ENCODE results near the gene CDCA7. TPM values are rescaled to one million over a fixed set of nuclear protein-coding genes. Genes with fewer than 3 reads are reported as not detected.
A peak's percentile ranks its signal among the peaks of the same experiment; 100 is the strongest.

The CDCA7 gene
- total RNA-seq, 1 donor from 2014 or later: 3.2 TPM

- no peak overlapping the region for H3K4me3 Mint-ChIP-seq (ENCODE audit: unreplicated experiment)
- no peaks in the 10 kb centered on the region for H3K36me3 Mint-ChIP-seq (ENCODE audit: unreplicated experiment)
- H3K27me3 Mint-ChIP-seq (ENCODE audit: unreplicated experiment): peaks cover 2% of the 10 kb centered on the region
- H3K27ac Mint-ChIP-seq (ENCODE audit: unreplicated experiment): no peak overlapping the region
- peaks cover 5% of the 10 kb centered on the region for H3K9me3 Mint-ChIP-seq (ENCODE audit: unreplicated experiment)
- DNase-seq: no peak
- peaks cover 23% of the 10 kb centered on the region for H3K4me1 Mint-ChIP-seq (ENCODE audit: low read depth, unreplicated experiment)
- no peak for TF ChIP-seq CTCF (IDR thresholded peaks at IDR 0.05; ENCODE audit: partially characterized antibody, unreplicated experiment)
Observed at GRCh38 chr2:173404841-173405750, 50.4 kb downstream of the CDCA7 start.

- no peak for DNase-seq
- Mint-ChIP-seq H3K27ac (ENCODE audit: unreplicated experiment) (no peak overlapping the region), H3K36me3 (ENCODE audit: unreplicated experiment) (no peaks in the 10 kb centered on the region), H3K27me3 (ENCODE audit: unreplicated experiment) (peaks cover 2% of the 10 kb centered on the region), H3K4me3 (ENCODE audit: unreplicated experiment) (no peak overlapping the region), H3K9me3 (ENCODE audit: unreplicated experiment) (peaks cover 5% of the 10 kb centered on the region), H3K4me1 (ENCODE audit: low read depth, unreplicated experiment) (peaks cover 12% of the 10 kb centered on the region)
- TF ChIP-seq CTCF (IDR thresholded peaks at IDR 0.05; ENCODE audit: partially characterized antibody, unreplicated experiment): no peak
Observed at GRCh38 chr2:173407176-173407575, 52.5 kb downstream of the CDCA7 start.

GRCh38 chr2:173407646-173408045, 53.0 kb downstream of the CDCA7 start:
- Mint-ChIP-seq H3K4me1 (ENCODE audit: low read depth, unreplicated experiment) (peaks cover 12% of the 10 kb centered on the region), H3K9me3 (ENCODE audit: unreplicated experiment) (peaks cover 5% of the 10 kb centered on the region), H3K4me3 (ENCODE audit: unreplicated experiment) (no peak overlapping the region), H3K27ac (ENCODE audit: unreplicated experiment) (no peak overlapping the region), H3K36me3 (ENCODE audit: unreplicated experiment) (no peaks in the 10 kb centered on the region), H3K27me3 (ENCODE audit: unreplicated experiment) (peaks cover 2% of the 10 kb centered on the region)
- DNase-seq: no peak
- no peak for TF ChIP-seq CTCF (IDR thresholded peaks at IDR 0.05; ENCODE audit: partially characterized antibody, unreplicated experiment)

- Mint-ChIP-seq H3K4me3 (ENCODE audit: unreplicated experiment) (no peak overlapping the region), H3K27me3 (ENCODE audit: unreplicated experiment) (peaks cover 2% of the 10 kb centered on the region), H3K4me1 (ENCODE audit: low read depth, unreplicated experiment) (peaks cover 25% of the 10 kb centered on the region), H3K36me3 (ENCODE audit: unreplicated experiment) (no peaks in the 10 kb centered on the region), H3K9me3 (ENCODE audit: unreplicated experiment) (peaks cover 3% of the 10 kb centered on the region), H3K27ac (ENCODE audit: unreplicated experiment) (no peak overlapping the region)
- no peak for TF ChIP-seq CTCF (IDR thresholded peaks at IDR 0.05; ENCODE audit: partially characterized antibody, unreplicated experiment)
- no peak for DNase-seq
Observed at GRCh38 chr2:173410579-173410978, 55.9 kb downstream of the CDCA7 start.

GRCh38 chr2:173412628-173413027, 58.0 kb downstream of the CDCA7 start:
- peak overlapping the region; percentile 81 for H3K27ac Mint-ChIP-seq (ENCODE audit: unreplicated experiment)
- DNase-seq: no peak
- no peaks in the 10 kb centered on the region for H3K36me3 Mint-ChIP-seq (ENCODE audit: unreplicated experiment)
- H3K4me3 Mint-ChIP-seq (ENCODE audit: unreplicated experiment): no peak overlapping the region
- peaks cover 2% of the 10 kb centered on the region for H3K9me3 Mint-ChIP-seq (ENCODE audit: unreplicated experiment)
- peaks cover 34% of the 10 kb centered on the region for H3K4me1 Mint-ChIP-seq (ENCODE audit: low read depth, unreplicated experiment)
- H3K27me3 Mint-ChIP-seq (ENCODE audit: unreplicated experiment): peaks cover 2% of the 10 kb centered on the region
- TF ChIP-seq CTCF (IDR thresholded peaks at IDR 0.05; ENCODE audit: partially characterized antibody, unreplicated experiment): no peak
